ENCODE measurements around the gene ZPLD1.
A peak's percentile ranks its signal among the peaks of the same experiment; 100 is the strongest.

ZPLD1 gene

GRCh38 chr3:102400766-102401165, 34.0 kb upstream of the ZPLD1 start:
- no peak overlapping the region for H2AFZ ChIP-seq (ENCODE audit: low read depth)
- no peaks in the 10 kb centered on the region for H3K27me3 ChIP-seq (ENCODE audit: insufficient read depth, low read depth)
- H4K20me1 ChIP-seq (ENCODE audit: insufficient read depth): no peaks in the 10 kb centered on the region
- TF ChIP-seq CTCF (conservative IDR thresholded peaks at IDR 0.05; ENCODE audit: low read depth, low read length): no peak
- no peak overlapping the region for H3K9ac ChIP-seq
- no peaks in the 10 kb centered on the region for H3K79me2 ChIP-seq (ENCODE audit: insufficient read depth, low read depth)
- H3K4me1 ChIP-seq (ENCODE audit: low read depth, poor library complexity, severe bottlenecking): no peaks in the 10 kb centered on the region
- no peak overlapping the region for H3K4me3 ChIP-seq (IDR thresholded peaks at IDR 0.05; ENCODE audit: insufficient read depth, low read depth, low read length)
- H3K27ac ChIP-seq: no peak overlapping the region
- H3K4me2 ChIP-seq: no peak overlapping the region
- no peaks in the 10 kb centered on the region for H3K36me3 ChIP-seq (ENCODE audit: insufficient read depth)

GRCh38 chr3:102410616-102411015, 24.2 kb upstream of the ZPLD1 start:
- Histone ChIP-seq H3K4me1 (ENCODE audit: low read depth, poor library complexity, severe bottlenecking) (peaks cover 5% of the 10 kb centered on the region), H3K4me2 (no peak overlapping the region), H3K4me3 (IDR thresholded peaks at IDR 0.05; ENCODE audit: insufficient read depth, low read depth, low read length) (no peak overlapping the region), H2AFZ (ENCODE audit: low read depth) (no peak overlapping the region), H3K79me2 (ENCODE audit: insufficient read depth, low read depth) (no peaks in the 10 kb centered on the region), H3K27me3 (ENCODE audit: insufficient read depth, low read depth) (no peaks in the 10 kb centered on the region), H4K20me1 (ENCODE audit: insufficient read depth) (no peaks in the 10 kb centered on the region), H3K9ac (no peak overlapping the region), H3K36me3 (ENCODE audit: insufficient read depth) (no peaks in the 10 kb centered on the region), H3K27ac (no peak overlapping the region)
- no peak for TF ChIP-seq CTCF (conservative IDR thresholded peaks at IDR 0.05; ENCODE audit: low read depth, low read length)

DNA sequence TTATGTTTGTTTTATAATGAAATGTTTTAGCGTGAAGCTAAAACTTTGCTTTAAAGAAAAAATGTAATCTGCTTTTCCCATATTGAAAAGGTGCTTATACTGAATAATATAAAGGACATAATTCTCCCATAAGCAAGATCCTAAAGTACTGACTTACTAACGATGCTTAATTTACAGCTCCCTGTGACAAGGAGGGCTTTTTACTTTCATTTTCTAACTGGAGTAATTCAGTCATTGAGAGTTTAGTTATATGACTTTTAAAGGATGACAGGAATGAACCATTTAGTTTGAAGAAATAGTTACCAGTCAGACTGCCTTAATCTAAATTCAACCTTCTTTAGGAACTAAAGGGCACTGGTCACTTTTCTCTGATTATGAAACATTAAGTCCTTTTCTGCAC, 19.3 kb upstream of the ZPLD1 start:
- Histone ChIP-seq H3K27me3 (ENCODE audit: insufficient read depth, low read depth) (no peaks in the 10 kb centered on the region), H3K36me3 (ENCODE audit: insufficient read depth) (no peaks in the 10 kb centered on the region), H3K9ac (no peak overlapping the region; the same call in 1 of the 2 replicates), H2AFZ (ENCODE audit: low read depth) (peak overlapping the region; percentile 65), H3K79me2 (ENCODE audit: insufficient read depth, low read depth) (no peaks in the 10 kb centered on the region), H4K20me1 (ENCODE audit: insufficient read depth) (no peaks in the 10 kb centered on the region), H3K4me1 (ENCODE audit: low read depth, poor library complexity, severe bottlenecking) (peaks cover 5% of the 10 kb centered on the region), H3K4me2 (peak overlapping the region; percentile 61), H3K4me3 (IDR thresholded peaks at IDR 0.05; ENCODE audit: insufficient read depth, low read depth, low read length) (peak overlapping the region; percentile 72), H3K27ac (no peak overlapping the region)
- no peak for TF ChIP-seq CTCF (conservative IDR thresholded peaks at IDR 0.05; ENCODE audit: low read depth, low read length)

DNA sequence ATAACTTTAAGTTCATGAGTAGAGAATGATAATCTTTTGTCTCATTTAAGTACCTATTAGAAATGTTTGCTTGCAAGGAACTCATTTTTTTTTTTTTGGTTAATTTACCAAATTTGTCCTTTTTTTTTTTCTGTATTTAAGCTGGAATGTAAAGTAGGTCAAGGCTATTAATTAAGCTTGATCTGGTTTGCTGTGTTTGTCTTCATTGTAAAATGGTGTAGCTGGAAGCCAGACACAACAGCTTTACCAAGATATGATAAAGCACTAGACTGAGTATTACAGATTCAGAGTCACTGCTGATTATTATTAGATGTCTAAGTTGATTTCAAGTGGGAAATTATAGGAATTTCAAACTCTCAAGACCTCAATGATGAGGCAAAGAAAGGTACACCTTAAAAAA, 15.0 kb upstream of the ZPLD1 start:
- TF ChIP-seq CTCF (conservative IDR thresholded peaks at IDR 0.05; ENCODE audit: low read depth, low read length): no peak
- Histone ChIP-seq H2AFZ (ENCODE audit: low read depth) (no peak overlapping the region), H3K4me1 (ENCODE audit: low read depth, poor library complexity, severe bottlenecking) (peaks cover 5% of the 10 kb centered on the region), H3K9ac (no peak overlapping the region), H3K4me3 (IDR thresholded peaks at IDR 0.05; ENCODE audit: insufficient read depth, low read depth, low read length) (no peak overlapping the region), H3K27ac (no peak overlapping the region), H3K27me3 (ENCODE audit: insufficient read depth, low read depth) (no peaks in the 10 kb centered on the region), H3K79me2 (ENCODE audit: insufficient read depth, low read depth) (no peaks in the 10 kb centered on the region), H3K4me2 (no peak overlapping the region), H3K36me3 (ENCODE audit: insufficient read depth) (no peaks in the 10 kb centered on the region; the same call in 1 of the 2 replicates), H4K20me1 (ENCODE audit: insufficient read depth) (no peaks in the 10 kb centered on the region)
